GM23338 (cell line): ENCODE measurements around the gene FASTKD1. TPM values are rescaled to one million over a fixed set of nuclear protein-coding genes. Genes with fewer than 3 reads are reported as not detected.

Experiments used
- ATAC-seq: fragments of 200-7000 bp; cut with Tn5 transposase; 3 replicates; pipeline ENCODE4 v1.9.1; 2020
- DNase-seq: peaks from one replicate; pipeline ENCODE4 v3.0.0-alpha.2; 2015; ENCODE audit warnings: low spot score
- H2AFZ ChIP-seq: fragments of 200-600 bp; sonication (generic); 2 replicates; pipeline ENCODE4 v1.8.0; 2016; ENCODE audit warnings: antibody characterized with exemption, mild to moderate bottlenecking, moderate library complexity
- H3F3A ChIP-seq: fragments of 200-600 bp; sonication (generic); replicated peaks from 2 replicates; pipeline ENCODE4 v1.8.0; 2017; ENCODE audit warnings: antibody characterized with exemption, mixed run types, low read depth
- H3K27ac ChIP-seq: fragments of 200-600 bp; sonication (generic); 2 replicates; pipeline ENCODE4 v1.6.1; 2016; ENCODE audit warnings: low read depth
- H3K27me3 ChIP-seq: fragments of 200-600 bp; sonication (generic); 2 replicates; pipeline ENCODE4 v1.8.0; 2016; ENCODE audit warnings: mild to moderate bottlenecking, mixed run types, moderate library complexity; ENCODE audit not compliant: insufficient read depth
- H3K36me3 ChIP-seq: fragments of 200-600 bp; sonication (generic); 2 replicates; pipeline ENCODE4 v1.8.0; 2016; ENCODE audit warnings: mild to moderate bottlenecking; ENCODE audit not compliant: insufficient read depth
- H3K4me1 ChIP-seq: fragments of 200-600 bp; sonication (generic); 2 replicates; pipeline ENCODE4 v1.8.0; 2016; ENCODE audit warnings: mild to moderate bottlenecking, moderate library complexity; ENCODE audit not compliant: insufficient read depth
- H3K4me2 ChIP-seq: fragments of 200-600 bp; sonication (generic); 2 replicates; pipeline ENCODE4 v1.7.1; 2017; ENCODE audit warnings: mixed run types
- H3K4me3 ChIP-seq: fragments of 200-600 bp; sonication (generic); 2 replicates; pipeline ENCODE4 v1.6.1; 2016; ENCODE audit warnings: mixed run types
- H3K79me2 ChIP-seq: fragments of 200-600 bp; sonication (generic); replicated peaks from 2 replicates; pipeline ENCODE4 v1.8.0; 2017; ENCODE audit warnings: mild to moderate bottlenecking; ENCODE audit not compliant: insufficient read depth
- H3K9me2 ChIP-seq: fragments of 200-600 bp; sonication (generic); 2 replicates; pipeline ENCODE4 v1.8.0; 2017; ENCODE audit not compliant: insufficient read depth
- H4K20me1 ChIP-seq: fragments of 200-600 bp; sonication (generic); replicated peaks from 2 replicates; pipeline ENCODE4 v1.8.0; 2017; ENCODE audit warnings: mild to moderate bottlenecking; ENCODE audit not compliant: insufficient read depth
- H3K27ac Mint-ChIP-seq: 2 replicates; pipeline ENCODE4 v1.8.0; 2020; ENCODE audit warnings: inconsistent platforms, mild to moderate bottlenecking, moderate library complexity, mixed read lengths
- H3K27me3 Mint-ChIP-seq: 3 replicates; pipeline ENCODE4 v1.8.0; 2022; ENCODE audit warnings: low read depth, mild to moderate bottlenecking, moderate library complexity, mixed read lengths, inconsistent platforms; ENCODE audit not compliant: insufficient read depth, poor library complexity
- H3K36me3 Mint-ChIP-seq: 3 replicates; pipeline ENCODE4 v1.8.0; 2021; ENCODE audit warnings: low read depth, mild to moderate bottlenecking, inconsistent platforms, moderate library complexity, mixed read lengths
- H3K4me1 Mint-ChIP-seq: 3 replicates; pipeline ENCODE4 v1.8.0; 2020; ENCODE audit warnings: mild to moderate bottlenecking, inconsistent platforms, mixed read lengths
- H3K4me3 Mint-ChIP-seq: 3 replicates; pipeline ENCODE4 v1.8.0; 2021; ENCODE audit warnings: moderate library complexity, mild to moderate bottlenecking, inconsistent platforms, mixed read lengths
- H3K9me3 Mint-ChIP-seq: 3 replicates; pipeline ENCODE4 v1.8.0; 2020; ENCODE audit warnings: moderate library complexity, mild to moderate bottlenecking, inconsistent platforms, mixed read lengths
- CTCF ChIP-seq, 2 experiments: fragments of 200-600 bp in 1 of 2; sonication (generic) in 1 of 2; conservative IDR thresholded peaks; 2 replicates each; pipeline versions ENCODE4 v1.5.1 to v1.6.1; 2016 to 2017; ENCODE audit warnings: antibody characterized with exemption in 2 of 2, low read depth in 2 of 2, mild to moderate bottlenecking in 2 of 2, moderate library complexity in 1 of 2
- ETS1 ChIP-seq: IDR thresholded peaks from 2 replicates; pipeline ENCODE4 v1.6.1; 2016; ENCODE audit warnings: antibody characterized with exemption
- EZH2 ChIP-seq: fragments of 200-600 bp; sonication (generic); IDR thresholded peaks from one replicate; pipeline ENCODE4 v1.8.0; 2017; ENCODE audit warnings: antibody characterized with exemption, mild to moderate bottlenecking, low read depth; ENCODE audit not compliant: unreplicated experiment
- EZH2phosphoT487 ChIP-seq: fragments of 200-600 bp; sonication (generic); IDR thresholded peaks from one replicate; pipeline ENCODE4 v1.8.1; 2018; ENCODE audit warnings: antibody characterized with exemption; ENCODE audit not compliant: unreplicated experiment
- JUNB ChIP-seq: IDR thresholded peaks from one replicate; pipeline ENCODE4 v1.6.1; 2016; ENCODE audit warnings: antibody characterized with exemption; ENCODE audit not compliant: unreplicated experiment
- NANOG ChIP-seq: IDR thresholded peaks from 2 replicates; pipeline ENCODE4 v1.6.1; 2016; ENCODE audit warnings: antibody characterized with exemption, borderline replicate concordance
- POLR2AphosphoS5 ChIP-seq: IDR thresholded peaks from 2 replicates; pipeline ENCODE4 v1.6.1; 2016; ENCODE audit warnings: antibody characterized with exemption, low read depth
- ZNF331 ChIP-seq: fragments of 250-450 bp; sonication (Bioruptor Pico); IDR thresholded peaks from 2 replicates; pipeline ENCODE4 v1.5.0; 2020; ENCODE audit warnings: low read depth, mild to moderate bottlenecking, moderate library complexity
- polyA plus RNA-seq: library from polyadenylated mRNA; unstranded; fragments of >200 nt; fragmentation: Nextera tagmentation; extraction: Ambion mirVana; gene quantifications from 2 replicates; pipeline ENCODE4 v1.2.1, GENCODE V29; 2016
- total RNA-seq: library from RNA; depleted of rRNA; stranded (reverse); fragments of >200 nt; shearing (Covaris generic); gene quantifications from 2 replicates; pipeline ENCODE4 v1.2.3, GENCODE V29; 2014

FASTKD1 gene
- total and polyA plus RNA-seq, 2 experiments from 2014 or later: 49.0 to 53.3 TPM

- no peak overlapping the region for H3K27ac ChIP-seq
- H3K36me3 Mint-ChIP-seq: peaks cover 6% of the 10 kb centered on the region; the same call in 2 of the 3 replicates
- no peaks in the 10 kb centered on the region for H3K27me3 ChIP-seq
- no peak overlapping the region for H3K27ac Mint-ChIP-seq
- H3F3A ChIP-seq: no peaks in the 10 kb centered on the region
- no peaks in the 10 kb centered on the region for H4K20me1 ChIP-seq
- no peaks in the 10 kb centered on the region for H3K79me2 ChIP-seq
- no peaks in the 10 kb centered on the region for H3K27me3 Mint-ChIP-seq
- no peaks in the 10 kb centered on the region for H3K9me3 Mint-ChIP-seq
- DNase-seq (peak; percentile 90), ATAC-seq (peak; percentile 94)
- H3K4me1 Mint-ChIP-seq: no peaks in the 10 kb centered on the region
- no peaks in the 10 kb centered on the region for H3K9me2 ChIP-seq
- H3K4me3 ChIP-seq: no peak overlapping the region
- no peak overlapping the region for H3K4me3 Mint-ChIP-seq
- H3K4me1 ChIP-seq: no peaks in the 10 kb centered on the region
- no peak overlapping the region for H3K4me2 ChIP-seq
- TF ChIP-seq CTCF (conservative IDR thresholded peaks at IDR 0.05; ENCODE audit: low read depth in 2 of 2) (peak; percentile 92 to 94), EZH2phosphoT487 (no peak), JUNB (no peak), POLR2AphosphoS5 (no peak)
- peaks cover 8% of the 10 kb centered on the region; the same call in 1 of the 2 replicates for H3K36me3 ChIP-seq
- H2AFZ ChIP-seq: no peak overlapping the region
Observed at GRCh38 chr2:169528271-169528701, 45.4 kb downstream of the FASTKD1 start.

GRCh38 chr2:169526451-169526850 lies 47.2 kb downstream of the FASTKD1 start:
- Histone ChIP-seq H3K36me3 (peaks cover 8% of the 10 kb centered on the region; the same call in 1 of the 2 replicates), H3K27ac (no peak overlapping the region), H3K27me3 (no peaks in the 10 kb centered on the region), H4K20me1 (no peaks in the 10 kb centered on the region), H3K9me2 (no peaks in the 10 kb centered on the region), H3K79me2 (no peaks in the 10 kb centered on the region), H3K4me3 (no peak overlapping the region), H3F3A (no peaks in the 10 kb centered on the region), H2AFZ (no peak overlapping the region), H3K4me1 (no peaks in the 10 kb centered on the region), H3K4me2 (no peak overlapping the region)
- DNase-seq: no peak
- no peak for TF ChIP-seq NANOG
- no peak for TF ChIP-seq EZH2
- TF ChIP-seq CTCF (conservative IDR thresholded peaks at IDR 0.05; ENCODE audit: low read depth in 2 of 2): no peak
- Mint-ChIP-seq H3K9me3 (no peaks in the 10 kb centered on the region), H3K4me3 (no peak overlapping the region), H3K27me3 (no peaks in the 10 kb centered on the region), H3K4me1 (no peaks in the 10 kb centered on the region), H3K36me3 (peaks cover 6% of the 10 kb centered on the region; the same call in 2 of the 3 replicates), H3K27ac (no peak overlapping the region)
- no peak for ATAC-seq

- Histone ChIP-seq H3F3A (no peaks in the 10 kb centered on the region), H3K9me2 (no peaks in the 10 kb centered on the region), H4K20me1 (no peaks in the 10 kb centered on the region), H3K4me2 (no peak overlapping the region), H3K36me3 (peaks cover 2% of the 10 kb centered on the region; the same call in 1 of the 2 replicates), H3K79me2 (no peaks in the 10 kb centered on the region), H3K4me1 (no peaks in the 10 kb centered on the region), H3K4me3 (no peak overlapping the region), H3K27ac (no peak overlapping the region), H2AFZ (no peak overlapping the region), H3K27me3 (no peaks in the 10 kb centered on the region)
- ATAC-seq: no peak
- Mint-ChIP-seq H3K36me3 (peaks cover 6% of the 10 kb centered on the region; the same call in 2 of the 3 replicates), H3K4me3 (no peak overlapping the region), H3K27ac (no peak overlapping the region), H3K9me3 (no peaks in the 10 kb centered on the region), H3K4me1 (no peaks in the 10 kb centered on the region), H3K27me3 (no peaks in the 10 kb centered on the region)
- TF ChIP-seq ZNF331 (CRISPR knock-in tag) (no peak), ETS1 (no peak)
- no peak for DNase-seq
Observed at GRCh38 chr2:169525434-169525833, 48.2 kb downstream of the FASTKD1 start.
